ENCODE data around the gene BRS3.

Gene BRS3

DNA sequence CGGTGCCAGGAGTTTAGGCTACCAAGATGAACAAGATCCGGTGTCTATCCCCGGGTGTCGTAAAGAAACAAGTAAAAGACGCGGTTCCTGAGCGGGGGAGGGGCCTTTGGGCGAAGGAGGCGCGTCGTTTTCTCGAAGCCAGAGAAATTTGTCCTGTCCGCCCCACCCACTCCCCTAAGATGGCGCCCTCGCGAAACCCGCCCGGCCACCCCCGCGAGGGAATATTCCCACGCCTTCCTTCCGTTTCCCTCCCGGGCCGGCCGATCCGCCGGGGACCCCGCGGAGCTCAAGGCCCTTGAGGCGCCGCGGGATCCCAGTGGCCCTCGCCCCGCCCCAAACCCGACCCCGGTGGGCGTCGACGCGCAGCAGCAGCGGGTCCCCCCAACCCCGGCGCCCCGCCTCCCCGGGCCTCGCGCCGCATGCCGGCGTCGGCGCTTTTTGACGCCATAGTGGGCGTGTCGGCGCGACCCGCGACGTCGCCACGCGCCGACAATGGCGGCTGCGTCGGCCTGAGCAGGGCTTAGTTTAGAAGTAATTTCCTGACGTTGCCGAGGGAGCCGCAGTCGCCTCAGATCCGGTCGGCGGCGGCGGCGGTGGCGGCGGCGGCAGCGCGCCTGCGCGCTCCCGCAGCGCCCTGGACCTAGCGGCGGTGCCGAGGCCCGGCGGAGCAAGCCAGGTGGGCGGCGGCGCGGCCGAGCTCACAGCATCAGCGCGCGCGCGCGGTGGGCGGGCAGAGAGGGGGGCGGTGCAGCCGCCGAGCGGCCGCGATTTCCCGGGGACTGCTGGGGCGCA, 9.2 kb downstream of the BRS3 start (continued):
- TF ChIP-seq, protein P1, sequence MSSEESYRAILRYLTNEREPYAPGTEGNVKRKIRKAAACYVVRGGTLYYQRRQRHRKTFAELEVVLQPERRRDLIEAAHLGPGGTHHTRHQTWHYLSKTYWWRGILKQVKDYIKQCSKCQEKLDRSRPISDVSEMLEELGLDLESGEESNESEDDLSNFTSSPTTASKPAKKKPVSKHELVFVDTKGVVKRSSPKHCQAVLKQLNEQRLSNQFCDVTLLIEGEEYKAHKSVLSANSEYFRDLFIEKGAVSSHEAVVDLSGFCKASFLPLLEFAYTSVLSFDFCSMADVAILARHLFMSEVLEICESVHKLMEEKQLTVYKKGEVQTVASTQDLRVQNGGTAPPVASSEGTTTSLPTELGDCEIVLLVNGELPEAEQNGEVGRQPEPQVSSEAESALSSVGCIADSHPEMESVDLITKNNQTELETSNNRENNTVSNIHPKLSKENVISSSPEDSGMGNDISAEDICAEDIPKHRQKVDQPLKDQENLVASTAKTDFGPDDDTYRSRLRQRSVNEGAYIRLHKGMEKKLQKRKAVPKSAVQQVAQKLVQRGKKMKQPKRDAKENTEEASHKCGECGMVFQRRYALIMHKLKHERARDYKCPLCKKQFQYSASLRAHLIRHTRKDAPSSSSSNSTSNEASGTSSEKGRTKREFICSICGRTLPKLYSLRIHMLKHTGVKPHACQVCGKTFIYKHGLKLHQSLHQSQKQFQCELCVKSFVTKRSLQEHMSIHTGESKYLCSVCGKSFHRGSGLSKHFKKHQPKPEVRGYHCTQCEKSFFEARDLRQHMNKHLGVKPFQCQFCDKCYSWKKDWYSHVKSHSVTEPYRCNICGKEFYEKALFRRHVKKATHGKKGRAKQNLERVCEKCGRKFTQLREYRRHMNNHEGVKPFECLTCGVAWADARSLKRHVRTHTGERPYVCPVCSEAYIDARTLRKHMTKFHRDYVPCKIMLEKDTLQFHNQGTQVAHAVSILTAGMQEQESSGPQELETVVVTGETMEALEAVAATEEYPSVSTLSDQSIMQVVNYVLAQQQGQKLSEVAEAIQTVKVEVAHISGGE (tag by site-specific recombination; conservative IDR thresholded peaks at IDR 0.05; ENCODE audit: low read depth) = peak; percentile 81
- peak; percentile 79 for TF ChIP-seq ZBTB8A (tag by site-specific recombination; IDR thresholded peaks at IDR 0.05)
- no peak for TF ChIP-seq ZNF133 (tag by site-specific recombination; IDR thresholded peaks at IDR 0.05)
- TF ChIP-seq, protein P2, sequence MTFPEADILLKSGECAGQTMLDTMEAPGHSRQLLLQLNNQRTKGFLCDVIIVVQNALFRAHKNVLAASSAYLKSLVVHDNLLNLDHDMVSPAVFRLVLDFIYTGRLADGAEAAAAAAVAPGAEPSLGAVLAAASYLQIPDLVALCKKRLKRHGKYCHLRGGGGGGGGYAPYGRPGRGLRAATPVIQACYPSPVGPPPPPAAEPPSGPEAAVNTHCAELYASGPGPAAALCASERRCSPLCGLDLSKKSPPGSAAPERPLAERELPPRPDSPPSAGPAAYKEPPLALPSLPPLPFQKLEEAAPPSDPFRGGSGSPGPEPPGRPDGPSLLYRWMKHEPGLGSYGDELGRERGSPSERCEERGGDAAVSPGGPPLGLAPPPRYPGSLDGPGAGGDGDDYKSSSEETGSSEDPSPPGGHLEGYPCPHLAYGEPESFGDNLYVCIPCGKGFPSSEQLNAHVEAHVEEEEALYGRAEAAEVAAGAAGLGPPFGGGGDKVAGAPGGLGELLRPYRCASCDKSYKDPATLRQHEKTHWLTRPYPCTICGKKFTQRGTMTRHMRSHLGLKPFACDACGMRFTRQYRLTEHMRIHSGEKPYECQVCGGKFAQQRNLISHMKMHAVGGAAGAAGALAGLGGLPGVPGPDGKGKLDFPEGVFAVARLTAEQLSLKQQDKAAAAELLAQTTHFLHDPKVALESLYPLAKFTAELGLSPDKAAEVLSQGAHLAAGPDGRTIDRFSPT (tag by site-specific recombination; IDR thresholded peaks at IDR 0.05) = no peak
- TF ChIP-seq, protein P3, sequence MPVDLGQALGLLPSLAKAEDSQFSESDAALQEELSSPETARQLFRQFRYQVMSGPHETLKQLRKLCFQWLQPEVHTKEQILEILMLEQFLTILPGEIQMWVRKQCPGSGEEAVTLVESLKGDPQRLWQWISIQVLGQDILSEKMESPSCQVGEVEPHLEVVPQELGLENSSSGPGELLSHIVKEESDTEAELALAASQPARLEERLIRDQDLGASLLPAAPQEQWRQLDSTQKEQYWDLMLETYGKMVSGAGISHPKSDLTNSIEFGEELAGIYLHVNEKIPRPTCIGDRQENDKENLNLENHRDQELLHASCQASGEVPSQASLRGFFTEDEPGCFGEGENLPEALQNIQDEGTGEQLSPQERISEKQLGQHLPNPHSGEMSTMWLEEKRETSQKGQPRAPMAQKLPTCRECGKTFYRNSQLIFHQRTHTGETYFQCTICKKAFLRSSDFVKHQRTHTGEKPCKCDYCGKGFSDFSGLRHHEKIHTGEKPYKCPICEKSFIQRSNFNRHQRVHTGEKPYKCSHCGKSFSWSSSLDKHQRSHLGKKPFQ (tag by site-specific recombination; IDR thresholded peaks at IDR 0.05) = no peak
- no peak for TF ChIP-seq ZNF600 (tag by site-specific recombination; IDR thresholded peaks at IDR 0.05)
- peak; percentile 65 for TF ChIP-seq YY1 (tag by site-specific recombination; IDR thresholded peaks at IDR 0.05)
- TF ChIP-seq, protein P4, sequence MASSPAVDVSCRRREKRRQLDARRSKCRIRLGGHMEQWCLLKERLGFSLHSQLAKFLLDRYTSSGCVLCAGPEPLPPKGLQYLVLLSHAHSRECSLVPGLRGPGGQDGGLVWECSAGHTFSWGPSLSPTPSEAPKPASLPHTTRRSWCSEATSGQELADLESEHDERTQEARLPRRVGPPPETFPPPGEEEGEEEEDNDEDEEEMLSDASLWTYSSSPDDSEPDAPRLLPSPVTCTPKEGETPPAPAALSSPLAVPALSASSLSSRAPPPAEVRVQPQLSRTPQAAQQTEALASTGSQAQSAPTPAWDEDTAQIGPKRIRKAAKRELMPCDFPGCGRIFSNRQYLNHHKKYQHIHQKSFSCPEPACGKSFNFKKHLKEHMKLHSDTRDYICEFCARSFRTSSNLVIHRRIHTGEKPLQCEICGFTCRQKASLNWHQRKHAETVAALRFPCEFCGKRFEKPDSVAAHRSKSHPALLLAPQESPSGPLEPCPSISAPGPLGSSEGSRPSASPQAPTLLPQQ (tag by site-specific recombination; IDR thresholded peaks at IDR 0.05) = peak; percentile 48; the same call in 1 of the 2 replicates
- peak; percentile 82 for TF ChIP-seq GLIS1 (tag by site-specific recombination; IDR thresholded peaks at IDR 0.05)
- TF ChIP-seq, protein P5, sequence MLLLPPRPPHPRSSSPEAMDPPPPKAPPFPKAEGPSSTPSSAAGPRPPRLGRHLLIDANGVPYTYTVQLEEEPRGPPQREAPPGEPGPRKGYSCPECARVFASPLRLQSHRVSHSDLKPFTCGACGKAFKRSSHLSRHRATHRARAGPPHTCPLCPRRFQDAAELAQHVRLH (tag by site-specific recombination; IDR thresholded peaks at IDR 0.05) = no peak; the same call in 1 of the 2 replicates
- peak; percentile 78 for TF ChIP-seq ZNF423 (tag by site-specific recombination; IDR thresholded peaks at IDR 0.05)
- peak; percentile 25; the same call in 1 of the 2 replicates for TF ChIP-seq ZNF324 (tag by site-specific recombination; IDR thresholded peaks at IDR 0.05)
- TF ChIP-seq ZNF341 (tag by site-specific recombination; IDR thresholded peaks at IDR 0.05; ENCODE audit: low read depth) = peak; percentile 27; the same call in 1 of the 2 replicates
- TF ChIP-seq ZBTB20 (tag by site-specific recombination; IDR thresholded peaks at IDR 0.05) = peak; percentile 63; the same call in 1 of the 2 replicates
- peak; percentile 83 for TF ChIP-seq SP3 (tag by site-specific recombination; IDR thresholded peaks at IDR 0.05)
- 0 out of 2 replicates have a peak, but pooled peaks have one; percentile 11 for TF ChIP-seq OSR2 (tag by site-specific recombination; IDR thresholded peaks at IDR 0.05)
- peak; percentile 65 for TF ChIP-seq ZXDB (tag by site-specific recombination; IDR thresholded peaks at IDR 0.05)
- TF ChIP-seq ZNF544 (tag by site-specific recombination; IDR thresholded peaks at IDR 0.05) = no peak
- TF ChIP-seq, protein P6, sequence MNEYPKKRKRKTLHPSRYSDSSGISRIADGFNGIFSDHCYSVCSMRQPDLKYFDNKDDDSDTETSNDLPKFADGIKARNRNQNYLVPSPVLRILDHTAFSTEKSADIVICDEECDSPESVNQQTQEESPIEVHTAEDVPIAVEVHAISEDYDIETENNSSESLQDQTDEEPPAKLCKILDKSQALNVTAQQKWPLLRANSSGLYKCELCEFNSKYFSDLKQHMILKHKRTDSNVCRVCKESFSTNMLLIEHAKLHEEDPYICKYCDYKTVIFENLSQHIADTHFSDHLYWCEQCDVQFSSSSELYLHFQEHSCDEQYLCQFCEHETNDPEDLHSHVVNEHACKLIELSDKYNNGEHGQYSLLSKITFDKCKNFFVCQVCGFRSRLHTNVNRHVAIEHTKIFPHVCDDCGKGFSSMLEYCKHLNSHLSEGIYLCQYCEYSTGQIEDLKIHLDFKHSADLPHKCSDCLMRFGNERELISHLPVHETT (tag by site-specific recombination; IDR thresholded peaks at IDR 0.05) = peak; percentile 50; the same call in 1 of the 2 replicates
- TF ChIP-seq ZNF23 (tag by site-specific recombination; IDR thresholded peaks at IDR 0.05; ENCODE audit: borderline replicate concordance) = no peak
- TF ChIP-seq ZNF335 (tag by site-specific recombination; conservative IDR thresholded peaks at IDR 0.05) = peak; percentile 5
- TF ChIP-seq, protein P7, sequence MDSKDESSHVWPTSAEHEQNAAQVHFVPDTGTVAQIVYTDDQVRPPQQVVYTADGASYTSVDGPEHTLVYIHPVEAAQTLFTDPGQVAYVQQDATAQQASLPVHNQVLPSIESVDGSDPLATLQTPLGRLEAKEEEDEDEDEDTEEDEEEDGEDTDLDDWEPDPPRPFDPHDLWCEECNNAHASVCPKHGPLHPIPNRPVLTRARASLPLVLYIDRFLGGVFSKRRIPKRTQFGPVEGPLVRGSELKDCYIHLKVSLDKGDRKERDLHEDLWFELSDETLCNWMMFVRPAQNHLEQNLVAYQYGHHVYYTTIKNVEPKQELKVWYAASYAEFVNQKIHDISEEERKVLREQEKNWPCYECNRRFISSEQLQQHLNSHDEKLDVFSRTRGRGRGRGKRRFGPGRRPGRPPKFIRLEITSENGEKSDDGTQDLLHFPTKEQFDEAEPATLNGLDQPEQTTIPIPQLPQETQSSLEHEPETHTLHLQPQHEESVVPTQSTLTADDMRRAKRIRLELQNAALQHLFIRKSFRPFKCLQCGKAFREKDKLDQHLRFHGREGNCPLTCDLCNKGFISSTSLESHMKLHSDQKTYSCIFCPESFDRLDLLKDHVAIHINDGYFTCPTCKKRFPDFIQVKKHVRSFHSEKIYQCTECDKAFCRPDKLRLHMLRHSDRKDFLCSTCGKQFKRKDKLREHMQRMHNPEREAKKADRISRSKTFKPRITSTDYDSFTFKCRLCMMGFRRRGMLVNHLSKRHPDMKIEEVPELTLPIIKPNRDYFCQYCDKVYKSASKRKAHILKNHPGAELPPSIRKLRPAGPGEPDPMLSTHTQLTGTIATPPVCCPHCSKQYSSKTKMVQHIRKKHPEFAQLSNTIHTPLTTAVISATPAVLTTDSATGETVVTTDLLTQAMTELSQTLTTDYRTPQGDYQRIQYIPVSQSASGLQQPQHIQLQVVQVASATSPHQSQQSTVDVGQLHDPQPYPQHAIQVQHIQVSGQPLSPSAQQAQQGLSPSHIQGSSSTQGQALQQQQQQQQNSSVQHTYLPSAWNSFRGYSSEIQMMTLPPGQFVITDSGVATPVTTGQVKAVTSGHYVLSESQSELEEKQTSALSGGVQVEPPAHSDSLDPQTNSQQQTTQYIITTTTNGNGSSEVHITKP (tag by site-specific recombination; IDR thresholded peaks at IDR 0.05) = peak; percentile 89
- TF ChIP-seq KLF16 (tag by site-specific recombination; IDR thresholded peaks at IDR 0.05) = peak; percentile 85
- 0 out of 2 replicates have a peak, but pooled peaks have one; percentile 37 for TF ChIP-seq WT1 (tag by site-specific recombination; IDR thresholded peaks at IDR 0.05)
- peak; percentile 11; the same call in 1 of the 2 replicates for TF ChIP-seq ZBTB17 (tag by site-specific recombination; IDR thresholded peaks at IDR 0.05)

All from HEK293 (cell line).